GM19099 (cell line): Measurements from ENCODE around the gene TCF7.

ENCODE experiments used
- POLR2A ChIP-seq: IDR thresholded peaks from 3 replicates; pipeline ENCODE4 v1.6.1; 2011; ENCODE audit warnings: low read depth; ENCODE audit not compliant: insufficient read length; ENCODE audit errors: extremely low read depth

TCF7 gene

DNA sequence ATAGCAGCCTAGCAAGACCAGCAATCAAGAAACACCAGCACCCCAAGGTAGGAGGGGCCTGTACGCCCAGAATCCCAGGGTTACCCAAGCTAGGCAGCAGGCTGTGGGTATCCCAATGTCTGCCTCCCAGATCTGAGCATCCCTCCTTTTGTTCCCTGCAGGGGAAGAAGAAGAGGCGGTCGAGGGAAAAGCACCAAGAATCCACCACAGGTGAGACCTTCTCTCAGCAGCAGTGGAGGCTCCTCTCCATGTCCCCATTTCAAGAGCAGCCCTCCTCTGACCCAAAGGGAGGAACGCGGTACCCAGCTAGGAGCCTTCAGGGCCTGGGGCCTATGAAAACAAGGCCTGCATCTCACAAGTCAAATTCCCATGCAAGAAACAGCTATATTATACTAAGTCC lies 28.9 kb downstream of the TCF7 start:
- TF ChIP-seq POLR2A = no peak

DNA sequence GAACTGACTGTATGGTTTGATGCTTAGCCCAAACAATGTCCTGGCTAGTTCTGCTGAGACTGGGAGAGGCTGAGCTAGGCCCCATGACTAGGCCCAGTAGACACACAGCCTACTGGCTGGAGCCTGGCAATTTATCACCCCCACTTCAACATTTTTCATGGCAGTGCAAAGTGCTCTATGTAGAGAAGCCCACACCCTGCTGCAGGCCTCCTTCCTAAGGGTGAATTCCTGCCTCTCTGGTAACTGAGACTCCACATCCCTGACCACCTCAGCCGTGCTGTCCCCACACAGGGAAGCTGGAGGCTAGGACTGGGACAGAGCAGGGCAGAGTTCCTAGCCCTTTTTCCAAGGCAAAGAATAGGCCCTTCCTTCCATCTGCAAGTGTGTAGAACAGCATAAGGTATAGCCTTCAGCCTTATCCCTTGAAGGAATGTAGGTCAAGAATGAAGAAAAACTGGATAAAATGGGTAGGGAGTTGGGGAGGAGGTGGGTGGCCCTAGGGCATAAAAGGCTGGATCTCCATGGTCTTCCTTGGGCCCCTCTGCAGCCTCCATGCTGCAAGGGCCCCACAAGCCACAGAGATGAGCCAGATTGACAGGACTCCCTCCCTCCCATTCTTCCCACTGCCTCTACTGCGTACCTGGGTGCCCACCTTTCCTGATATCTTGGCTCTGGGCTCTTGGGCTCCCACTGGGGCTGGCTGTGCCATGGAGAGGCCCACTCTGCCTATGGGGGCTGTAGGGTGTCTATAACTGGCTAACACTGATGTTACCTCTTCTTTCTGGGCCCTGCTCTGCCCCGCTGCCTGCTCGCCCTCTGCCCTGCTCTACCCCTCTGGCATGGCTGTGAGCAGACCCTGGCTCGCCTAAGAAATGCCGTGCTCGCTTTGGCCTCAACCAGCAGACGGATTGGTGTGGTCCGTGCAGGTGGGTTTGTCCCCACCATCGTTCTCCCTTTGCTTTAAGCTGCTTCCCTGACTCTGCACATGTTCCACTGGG lies 29.8 kb downstream of the TCF7 start:
- no peak for TF ChIP-seq POLR2A

DNA sequence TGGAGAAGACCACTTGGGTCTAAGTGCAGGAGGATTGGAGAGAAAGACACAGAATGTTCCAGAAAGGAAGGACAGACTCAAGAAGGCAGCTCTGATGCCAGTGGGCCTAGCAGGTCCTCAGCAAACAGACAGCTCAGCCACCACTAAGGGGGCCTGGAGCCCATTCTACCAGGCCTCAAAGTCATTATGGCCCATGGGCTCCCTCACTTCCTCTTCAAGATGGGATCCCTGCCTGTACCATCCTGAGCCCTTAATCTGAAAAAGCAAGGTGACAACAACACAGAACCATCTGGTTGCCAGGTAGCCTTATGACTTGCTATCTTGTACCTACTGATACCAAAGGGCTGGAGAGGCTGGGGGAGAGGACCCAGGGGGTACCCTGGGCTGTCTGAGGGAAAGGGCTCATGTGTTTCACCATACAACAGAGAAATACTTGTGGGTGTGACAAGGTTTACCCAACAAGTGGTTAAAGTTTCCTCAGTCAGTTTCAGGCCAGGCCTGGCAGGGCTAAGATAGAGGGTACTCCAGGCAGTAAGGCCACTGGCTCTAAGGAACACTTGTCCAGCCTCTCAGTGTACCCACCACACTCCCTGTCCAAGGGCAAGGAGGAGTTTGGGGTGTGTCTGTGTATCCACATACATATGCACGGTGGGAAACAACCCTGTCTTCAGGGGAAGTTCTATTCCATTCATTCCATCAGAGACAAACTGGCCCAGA lies 30.7 kb downstream of the TCF7 start:
- TF ChIP-seq POLR2A = no peak

DNA sequence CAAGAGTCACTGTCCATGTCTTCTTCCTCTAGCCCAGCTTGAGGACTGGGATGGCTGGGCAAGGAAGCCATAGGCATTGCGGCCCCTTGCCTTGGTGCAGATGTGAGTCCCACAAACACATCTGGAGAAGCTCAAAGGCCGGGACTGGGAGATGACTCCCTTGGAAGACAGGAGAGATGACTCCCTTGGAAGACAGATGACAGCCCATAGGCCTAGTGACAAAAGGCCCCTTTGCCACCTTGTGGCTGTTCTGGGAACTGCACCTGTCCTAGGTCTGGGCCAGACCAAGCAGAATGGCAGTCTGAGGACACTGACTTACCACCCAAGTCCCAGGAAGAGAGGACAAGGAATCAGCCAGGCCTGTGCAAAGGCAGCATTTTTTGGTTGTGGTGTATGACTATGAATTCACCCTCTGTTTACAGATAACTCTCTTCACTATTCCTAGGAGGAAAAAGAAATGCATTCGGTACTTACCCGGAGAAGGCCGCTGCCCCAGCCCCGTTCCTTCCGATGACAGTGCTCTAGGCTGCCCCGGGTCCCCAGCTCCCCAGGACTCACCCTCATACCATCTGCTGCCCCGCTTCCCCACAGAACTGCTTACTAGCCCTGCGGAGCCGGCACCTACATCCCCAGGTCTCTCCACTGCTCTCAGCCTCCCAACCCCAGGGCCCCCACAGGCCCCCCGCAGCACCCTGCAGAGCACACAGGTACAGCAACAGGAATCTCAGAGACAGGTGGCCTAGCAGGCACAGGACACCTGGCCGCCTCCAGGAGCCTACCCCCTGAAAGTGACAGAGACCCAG lies 31.5 kb downstream of the TCF7 start:
- TF ChIP-seq POLR2A = no peak

DNA sequence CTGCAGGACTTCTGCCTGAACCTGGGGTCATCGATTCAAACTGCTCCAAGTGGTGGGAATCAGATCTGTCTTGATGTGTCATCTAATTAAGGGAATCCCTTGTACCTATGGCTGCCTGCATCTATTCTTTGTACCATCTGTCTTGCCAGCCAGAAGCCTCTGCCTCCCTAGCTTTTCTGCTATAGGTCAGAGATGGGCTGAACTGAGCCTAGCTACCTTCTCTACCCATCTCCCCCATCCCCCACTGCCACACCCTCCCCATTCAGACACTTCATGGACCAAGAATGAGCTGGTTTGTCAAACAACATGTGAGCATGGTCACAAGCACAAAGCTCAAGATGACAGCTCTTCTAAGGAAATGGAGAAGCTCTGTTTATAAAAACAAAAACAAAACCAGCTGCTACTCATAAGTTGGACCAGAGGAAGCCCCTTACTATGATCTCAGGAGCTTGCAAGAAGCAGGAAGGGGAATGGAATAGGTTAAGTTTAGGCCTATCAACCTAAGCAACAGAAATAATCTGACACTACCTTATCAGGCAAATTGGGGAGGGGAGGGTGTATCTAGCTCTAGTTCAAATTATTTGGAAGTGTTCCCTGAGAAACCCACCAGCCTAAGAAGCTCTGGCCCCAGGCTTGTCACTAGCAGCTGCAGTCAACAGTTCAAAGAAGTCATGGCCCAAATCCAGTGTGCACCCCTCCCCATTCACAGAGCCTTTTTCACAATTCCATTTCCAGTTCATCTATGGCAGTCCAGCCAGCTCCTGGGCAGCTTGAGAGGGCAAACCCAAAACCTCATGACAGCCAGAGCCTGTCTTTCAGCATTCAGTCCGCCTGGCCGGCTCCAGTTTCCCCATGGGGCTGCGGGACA lies 32.4 kb downstream of the TCF7 start:
- TF ChIP-seq POLR2A = no peak

DNA sequence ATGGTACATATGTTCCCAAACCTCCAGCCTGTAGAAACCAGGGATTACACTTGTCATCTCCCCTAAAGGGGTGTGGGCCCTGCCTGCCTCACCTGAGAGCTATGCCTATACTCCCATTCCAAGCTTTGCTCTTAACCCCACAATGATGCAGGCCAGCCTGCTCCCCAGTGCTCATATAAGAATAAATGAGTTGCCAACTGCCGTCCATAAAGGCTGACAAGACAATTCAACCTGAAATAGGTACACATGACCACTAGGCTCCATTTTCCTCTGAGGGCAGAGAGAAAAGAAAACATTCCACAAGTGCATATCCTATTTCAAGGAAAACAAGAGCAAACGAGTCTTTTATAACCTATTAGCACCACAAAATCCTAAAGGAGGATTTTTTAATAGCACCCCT lies 33.8 kb downstream of the TCF7 start:
- TF ChIP-seq POLR2A = no peak

DNA sequence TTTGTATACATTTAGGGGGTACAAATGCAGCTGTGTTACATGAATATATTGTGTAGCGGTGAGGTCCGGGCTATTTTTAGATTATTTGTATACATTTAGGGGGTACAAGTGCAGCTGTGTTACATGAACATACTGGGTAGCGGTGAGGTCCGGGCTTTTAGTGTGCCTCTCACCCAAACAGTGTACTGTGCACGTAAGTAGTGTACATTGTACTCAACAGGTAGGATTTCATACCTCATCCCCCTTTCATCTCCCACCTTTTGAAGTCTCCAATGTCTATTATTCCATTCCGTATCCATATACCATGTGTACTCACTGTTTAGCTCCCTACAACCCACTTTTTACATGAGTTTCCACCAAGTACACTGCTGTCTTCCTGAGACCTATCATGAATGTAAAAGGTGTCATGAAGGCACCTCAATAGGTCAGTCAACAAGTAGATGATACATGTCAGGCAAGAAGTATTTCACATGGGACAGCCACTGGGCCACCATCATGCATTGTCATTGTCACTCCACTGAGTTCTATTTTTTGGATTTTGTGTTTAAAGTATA lies 34.6 kb downstream of the TCF7 start:
- TF ChIP-seq POLR2A = no peak

DNA sequence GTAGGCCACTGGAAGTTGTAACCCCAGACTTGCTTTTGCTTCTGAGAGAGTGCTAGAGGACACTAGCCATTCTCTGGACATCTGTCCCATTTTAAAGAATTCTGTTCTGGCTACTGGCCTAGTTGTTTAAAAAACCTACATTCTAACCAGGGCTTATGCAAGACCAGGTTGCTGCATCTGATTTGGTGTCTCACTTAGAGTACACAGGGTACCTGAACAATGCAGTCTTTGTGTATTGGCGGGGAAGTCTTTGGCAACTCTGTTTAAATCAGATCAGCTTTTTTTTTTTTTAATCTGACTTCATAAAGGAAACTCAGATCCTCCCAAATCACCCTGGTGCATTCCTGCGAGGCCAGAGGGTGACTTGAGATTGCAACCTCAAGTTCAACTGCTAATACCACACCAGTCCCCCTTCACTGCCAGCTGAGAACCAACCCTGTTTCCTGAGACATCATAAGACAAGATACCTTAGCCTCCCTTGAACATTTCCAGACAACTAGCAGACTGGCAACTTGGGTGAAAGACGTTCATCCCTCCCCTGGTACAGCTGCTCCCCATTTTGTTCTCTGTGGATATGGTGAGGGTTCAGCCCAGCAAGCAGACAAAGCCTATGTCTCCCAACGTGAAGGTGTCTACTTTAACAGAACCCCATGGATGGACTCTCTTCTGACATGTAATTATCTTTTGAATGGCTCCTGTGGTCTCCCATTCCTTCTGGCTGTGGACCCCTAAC lies 35.3 kb downstream of the TCF7 start:
- TF ChIP-seq POLR2A = no peak

DNA sequence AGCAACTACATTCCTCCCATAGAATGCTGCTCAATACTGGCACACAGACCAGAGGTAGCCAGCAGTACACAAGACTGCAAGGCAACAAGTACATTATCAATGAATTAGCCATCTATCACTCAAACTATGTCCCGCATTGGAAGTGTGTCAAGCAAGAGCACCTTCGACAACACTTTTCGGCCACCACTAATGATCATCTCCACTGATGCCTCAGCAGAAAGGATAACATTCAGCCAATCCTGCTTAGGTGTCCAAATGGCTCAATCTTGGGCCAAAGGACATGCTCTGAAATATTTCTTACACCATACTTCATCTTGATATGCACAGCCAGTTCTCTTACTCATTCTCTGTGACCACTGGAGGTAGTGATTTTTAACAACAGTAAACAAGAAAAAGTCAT lies 37.2 kb downstream of the TCF7 start:
- no peak for TF ChIP-seq POLR2A

DNA sequence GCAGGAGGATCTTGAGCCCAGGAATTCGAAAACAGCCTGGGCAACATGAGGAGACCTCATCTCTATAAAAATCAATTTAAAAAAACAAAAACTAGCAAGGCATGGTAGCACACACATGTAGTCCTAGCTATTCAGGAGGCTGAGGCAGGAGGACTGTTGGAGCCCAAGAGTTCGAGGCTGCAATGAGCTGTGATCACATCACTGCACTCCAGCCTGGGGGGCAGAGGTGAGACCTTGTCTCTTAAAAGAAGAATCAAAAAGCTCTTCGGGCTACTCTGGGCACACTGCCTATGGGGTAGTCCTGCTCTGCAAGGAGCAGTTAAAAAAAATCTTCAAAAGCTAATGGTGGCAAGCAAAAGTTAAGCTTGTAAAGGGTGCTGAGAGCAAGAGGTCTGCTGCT lies 38.8 kb downstream of the TCF7 start:
- no peak for TF ChIP-seq POLR2A

DNA sequence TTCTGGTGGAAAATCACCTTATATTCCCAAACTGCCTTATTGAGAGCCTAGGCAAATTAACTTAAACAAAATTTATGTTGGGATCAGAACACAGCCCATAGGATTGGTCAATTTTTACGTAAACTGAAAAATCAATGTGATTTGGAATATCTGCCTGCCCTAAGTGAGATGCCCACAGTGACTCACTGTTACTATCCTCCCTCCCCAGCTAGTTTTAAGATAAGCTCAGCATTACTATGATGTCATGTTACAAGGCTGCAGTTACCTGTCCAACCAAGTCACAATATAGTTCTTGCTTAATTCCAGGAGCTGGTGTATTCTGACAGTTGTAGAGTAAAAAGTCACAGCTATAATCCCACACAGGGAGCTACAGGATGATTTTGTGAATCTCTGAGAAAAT lies 39.2 kb downstream of the TCF7 start:
- no peak for TF ChIP-seq POLR2A

DNA sequence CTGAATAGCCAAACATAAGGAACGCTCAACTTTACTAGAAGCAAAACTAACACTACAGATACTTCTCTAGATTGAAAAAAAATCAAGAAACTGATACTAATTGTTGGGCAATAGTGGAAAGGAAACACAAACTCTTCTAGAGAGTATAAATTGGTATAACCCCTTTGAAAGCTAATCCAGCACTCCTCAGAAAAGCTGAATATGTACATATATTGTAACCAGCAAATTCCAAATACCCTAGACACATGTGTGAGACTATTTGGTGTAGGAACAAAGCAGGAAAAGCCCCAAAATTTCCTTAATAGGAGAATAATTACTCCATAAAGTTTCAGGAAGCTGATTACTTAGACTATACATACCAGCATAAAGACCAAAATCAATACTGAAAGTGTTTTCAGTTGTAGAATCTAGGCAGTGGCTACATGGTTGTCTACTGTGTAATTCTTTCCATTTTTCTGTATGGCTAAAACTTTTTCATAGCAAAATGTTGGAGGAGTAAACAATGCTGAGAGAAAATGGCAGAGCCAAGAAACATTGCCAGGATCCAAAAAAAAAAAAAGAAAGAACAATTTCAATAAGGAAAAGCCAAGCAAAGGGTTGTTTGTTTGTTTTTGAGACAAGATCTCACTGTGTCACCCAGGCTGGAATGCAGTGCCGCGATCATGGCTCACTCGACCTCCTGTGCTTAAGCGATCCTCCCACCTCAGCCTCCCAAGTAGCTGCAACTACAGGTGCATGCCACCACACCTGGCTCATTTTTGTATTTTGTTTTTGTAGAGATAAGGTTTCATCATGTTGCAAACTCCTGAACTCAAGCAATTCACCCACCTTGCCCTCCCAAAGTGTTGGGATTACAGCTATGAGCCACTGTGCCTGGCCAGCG lies 47.3 kb downstream of the TCF7 start:
- no peak for TF ChIP-seq POLR2A
